ENCODE results near the gene LRP8.

Gene LRP8

GRCh38 chr1:53339736-53340635 is 12.1 kb upstream of the LRP8 start:
- no peak for DNase-seq

- no peak for DNase-seq
Observed at GRCh38 chr1:53338423-53338822, 10.6 kb upstream of the LRP8 start.

GRCh38 chr1:53337499-53337898 is 9.6 kb upstream of the LRP8 start:
- no peak for DNase-seq

- DNase-seq: no peak
Observed at GRCh38 chr1:53336146-53336545, 8.3 kb upstream of the LRP8 start.

- no peak for DNase-seq
Observed at GRCh38 chr1:53335661-53336060, 7.8 kb upstream of the LRP8 start.

GRCh38 chr1:53334781-53335180 is 6.9 kb upstream of the LRP8 start:
- DNase-seq: no peak

GRCh38 chr1:53334312-53334711 is 6.4 kb upstream of the LRP8 start:
- DNase-seq: no peak

GRCh38 chr1:53332833-53333232 is 5.0 kb upstream of the LRP8 start:
- DNase-seq: no peak

- no peak for DNase-seq
Observed at GRCh38 chr1:53332186-53332564, 4.3 kb upstream of the LRP8 start.

GRCh38 chr1:53331446-53332185 is 3.7 kb upstream of the LRP8 start:
- no peak for DNase-seq

- no peak for DNase-seq
Observed at GRCh38 chr1:53330819-53331218, 2.9 kb upstream of the LRP8 start.

GRCh38 chr1:53328541-53329499 is 950 bp upstream of the LRP8 start:
- DNase-seq: no peak

GRCh38 chr1:53327182-53327913 is 522 bp downstream of the LRP8 start:
- DNase-seq: peak; percentile 51

GRCh38 chr1:53326598-53327181 is 1.2 kb downstream of the LRP8 start:
- DNase-seq: no peak

GRCh38 chr1:53326088-53326597 is 1.7 kb downstream of the LRP8 start:
- peak; percentile 96 for DNase-seq

GRCh38 chr1:53325326-53326087 is 2.4 kb downstream of the LRP8 start:
- DNase-seq: no peak

- DNase-seq: no peak
Observed at GRCh38 chr1:53324728-53325297, 3.1 kb downstream of the LRP8 start.

- no peak for DNase-seq
Observed at GRCh38 chr1:53324321-53324720, 3.5 kb downstream of the LRP8 start.

- no peak for DNase-seq
Observed at GRCh38 chr1:53323316-53323715, 4.6 kb downstream of the LRP8 start.

GRCh38 chr1:53321776-53322602 is 5.9 kb downstream of the LRP8 start:
- DNase-seq: no peak
